ENCODE results near the gene PDE4B. TPM values are rescaled to one million over a fixed set of nuclear protein-coding genes. Genes with fewer than 3 reads are reported as not detected.

PDE4B gene
- total RNA-seq, 1 donor from 2014 or later: 12.0 TPM

DNA sequence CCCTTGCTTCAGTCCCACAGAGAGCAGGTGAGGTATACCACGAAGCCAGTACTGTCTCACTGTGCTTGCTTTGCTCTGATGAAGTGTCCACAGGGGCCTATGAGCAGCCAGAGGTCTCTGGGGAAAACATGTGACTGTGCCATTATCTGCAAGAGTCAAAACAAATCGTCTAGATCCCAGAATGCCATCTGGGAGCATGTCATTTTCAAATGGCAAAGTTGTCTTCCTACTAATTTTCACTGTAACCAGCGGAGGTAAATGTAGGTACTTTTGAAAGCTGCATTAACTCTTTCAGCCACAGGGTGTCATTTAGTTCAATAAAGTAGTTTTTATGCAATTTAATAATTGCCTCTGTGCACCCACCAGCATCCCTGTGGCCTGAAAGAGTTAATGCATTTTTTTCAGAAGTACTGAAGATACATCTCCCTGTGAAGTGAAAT, 567.6 kb downstream of the PDE4B start:
- ATAC-seq (peak; percentile 58), DNase-seq (ENCODE audit: missing footprints) (no peak)
- intact Hi-C loops (cut with DNase I): no loop called here

DNA sequence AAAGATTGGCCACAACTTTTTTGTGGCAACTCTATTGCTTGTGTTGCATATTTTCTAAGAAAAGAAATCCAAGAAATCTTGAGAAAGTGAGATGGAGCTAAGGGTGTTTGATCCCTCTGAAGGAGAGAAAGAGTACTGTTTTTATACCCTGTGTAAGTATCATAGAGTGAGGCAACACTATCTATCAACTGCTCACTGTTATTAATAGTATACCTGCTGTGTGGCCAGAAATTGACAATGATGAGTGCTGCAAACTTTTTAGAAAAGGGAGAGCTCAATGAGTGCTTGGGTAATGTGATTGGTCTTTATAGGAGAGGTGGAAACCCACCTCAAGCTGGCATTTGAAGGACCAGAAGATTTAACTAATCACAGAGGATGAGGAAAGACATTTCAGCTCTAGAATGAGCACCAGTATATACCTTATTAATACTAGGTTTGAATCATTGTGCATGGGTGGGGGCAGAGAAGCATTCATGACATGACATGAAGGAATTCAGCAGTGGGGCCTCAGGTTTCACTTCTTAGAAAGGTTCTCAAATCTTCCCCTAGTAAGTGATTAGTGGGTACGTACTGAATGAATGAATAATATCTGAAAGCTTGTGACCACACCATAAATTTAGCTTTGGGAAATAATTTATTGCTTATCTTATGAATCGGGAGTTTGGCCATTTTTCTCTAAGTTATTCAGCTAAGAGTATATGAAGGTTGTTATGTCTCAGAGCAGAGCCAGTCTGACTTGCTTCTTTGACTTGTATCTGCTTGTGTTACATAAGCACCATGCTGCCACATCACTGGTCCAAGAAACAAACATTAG, 572.1 kb downstream of the PDE4B start:
- no peak for ATAC-seq
- DNase-seq (ENCODE audit: missing footprints): no peak
- intact Hi-C loops (cut with DNase I): no loop called here

DNA sequence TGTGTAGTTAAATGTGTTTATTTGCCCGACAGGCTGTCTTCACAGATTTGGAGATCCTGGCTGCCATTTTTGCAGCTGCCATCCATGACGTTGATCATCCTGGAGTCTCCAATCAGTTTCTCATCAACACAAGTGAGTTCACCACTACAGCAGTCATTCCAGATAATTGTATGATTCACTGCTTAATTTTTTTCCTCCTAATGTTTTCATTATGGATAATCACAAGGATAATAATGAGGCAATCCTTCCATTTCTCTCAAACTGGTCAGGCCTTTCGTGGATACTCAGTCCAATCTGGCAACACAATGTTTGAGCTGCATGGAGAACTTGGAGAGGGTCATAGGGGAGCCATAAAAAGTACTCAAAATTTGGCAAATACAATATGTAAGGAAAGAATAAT, 572.9 kb downstream of the PDE4B start:
- intact Hi-C loops (cut with DNase I): no loop called here
- ATAC-seq (no peak), DNase-seq (ENCODE audit: missing footprints) (no peak)

DNA sequence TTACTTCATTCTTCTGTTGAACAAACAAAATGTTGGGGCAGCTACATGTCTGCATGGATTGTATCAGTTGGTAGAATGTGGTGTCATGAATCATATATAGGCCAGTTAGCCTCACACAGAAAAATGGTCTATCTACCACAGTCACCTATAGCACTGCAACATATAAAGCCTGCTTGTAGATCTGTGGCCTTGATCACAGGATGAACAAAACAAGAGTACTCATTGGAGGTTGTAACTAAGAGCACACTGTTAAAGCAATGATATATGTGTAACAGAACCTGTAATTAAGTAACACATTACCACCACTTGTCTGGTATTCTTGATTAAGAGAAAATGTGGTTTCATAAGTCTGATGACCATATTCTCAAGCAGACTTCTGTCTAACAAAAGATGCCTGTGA, 573.9 kb downstream of the PDE4B start:
- ATAC-seq (no peak), DNase-seq (ENCODE audit: missing footprints) (no peak)
- intact Hi-C loops (cut with DNase I): no loop called here

DNA sequence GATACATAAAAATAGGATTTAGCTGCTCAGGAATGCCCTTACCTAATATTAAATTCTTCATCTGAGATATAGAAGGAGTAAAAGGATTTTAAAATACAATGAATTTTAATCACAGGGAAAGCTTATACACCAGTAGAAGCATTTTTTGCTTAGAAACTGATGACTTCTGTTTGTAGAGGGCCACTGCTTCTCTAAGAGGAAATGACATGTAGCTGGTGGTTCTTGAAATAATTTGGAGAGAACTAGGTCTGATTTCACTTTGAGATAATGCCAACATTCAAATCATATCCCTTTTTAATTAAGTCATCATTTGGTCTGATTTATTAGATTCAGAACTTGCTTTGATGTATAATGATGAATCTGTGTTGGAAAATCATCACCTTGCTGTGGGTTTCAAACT, 574.7 kb downstream of the PDE4B start:
- intact Hi-C loops (cut with DNase I): no loop called here
- ATAC-seq: no peak
- no peak for DNase-seq (ENCODE audit: missing footprints)

DNA sequence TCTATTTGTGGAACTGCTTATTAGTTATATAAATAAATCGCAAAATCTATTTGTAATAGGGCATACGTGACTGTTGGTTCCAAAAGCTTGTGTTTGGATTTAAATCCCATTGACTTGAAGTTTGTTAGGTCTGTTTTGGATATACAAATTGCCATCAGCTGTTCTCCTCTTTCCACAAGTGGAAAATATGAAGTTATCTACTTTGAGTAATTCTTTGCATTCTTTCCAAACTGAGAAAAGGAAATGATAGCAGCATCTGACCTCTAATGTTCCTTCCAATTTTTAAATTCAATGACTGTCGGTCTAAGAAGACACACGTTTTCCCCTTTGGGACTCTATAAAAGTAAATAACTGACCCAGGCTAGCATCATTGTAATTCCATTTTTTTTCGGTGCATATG, 575.6 kb downstream of the PDE4B start:
- intact Hi-C loops (cut with DNase I): no loop called here
- DNase-seq (ENCODE audit: missing footprints) (no peak), ATAC-seq (no peak)

DNA sequence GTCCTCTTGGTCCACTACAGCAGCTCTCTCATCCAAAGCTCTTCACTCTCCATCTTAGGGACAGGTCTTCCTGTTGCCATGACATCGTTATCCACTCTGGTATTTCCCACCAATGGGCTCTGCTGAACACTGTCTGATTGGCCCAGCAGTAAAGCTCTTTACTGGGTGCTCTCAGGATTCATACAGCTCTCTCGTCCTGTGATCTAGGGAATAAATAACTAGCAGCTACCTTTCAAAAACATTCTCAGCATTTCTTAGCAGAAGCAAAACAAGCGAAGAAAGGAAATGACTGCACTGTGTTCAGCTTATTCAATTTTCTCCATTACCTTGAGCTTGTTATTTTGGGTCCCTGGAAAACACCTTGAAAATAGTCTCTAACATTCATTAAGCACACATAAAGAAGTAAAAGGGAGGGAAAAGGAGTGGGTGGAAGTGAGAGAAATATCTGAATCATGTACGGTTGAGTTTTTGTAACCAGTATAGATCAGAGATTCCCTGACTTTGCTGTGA, 577.8 kb downstream of the PDE4B start:
- no peak for ATAC-seq
- intact Hi-C loops (cut with DNase I): no loop called here

DNA sequence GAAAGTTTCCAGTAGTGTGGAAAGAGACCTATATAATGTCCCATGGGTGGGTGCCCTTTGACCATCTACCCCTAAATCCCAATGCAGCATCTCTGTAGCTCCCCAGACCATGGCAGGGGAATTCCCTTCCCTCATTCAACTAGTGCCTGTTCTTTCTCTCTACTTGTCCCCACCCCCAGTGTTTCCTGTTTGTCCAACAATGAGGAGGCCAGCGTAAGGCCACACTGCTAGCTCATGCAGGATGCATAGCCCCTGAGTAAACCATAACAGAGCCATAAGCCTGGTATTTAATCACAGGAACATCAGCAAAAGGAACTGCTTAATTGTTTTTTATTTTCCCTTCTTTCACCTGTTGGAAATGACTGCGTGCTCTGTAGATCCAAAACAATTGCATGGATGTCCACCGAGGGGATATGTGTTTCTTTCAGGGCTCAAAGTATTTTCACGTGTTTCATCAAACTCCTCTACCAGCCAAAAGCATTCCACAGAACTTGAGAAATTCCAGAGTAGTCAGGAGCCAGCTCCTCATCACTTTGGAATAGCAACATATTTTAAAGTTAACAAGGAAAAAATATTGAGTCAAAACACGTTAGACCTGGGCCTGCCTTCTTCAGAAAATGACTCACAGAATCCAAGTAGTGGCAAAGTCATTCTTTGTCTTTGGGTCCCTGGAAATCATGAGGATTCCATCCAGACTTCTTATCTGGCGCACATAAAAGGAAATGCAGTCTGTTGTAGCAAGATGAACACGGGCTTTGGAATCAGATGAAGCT, 578.7 kb downstream of the PDE4B start:
- intact Hi-C loops (cut with DNase I): no loop called here
- ATAC-seq (peak; percentile 45), DNase-seq (ENCODE audit: missing footprints) (no peak)

More for the DNA sequence above, 577.8 kb downstream of the PDE4B start:
- no peak for DNase-seq (ENCODE audit: missing footprints)

DNA sequence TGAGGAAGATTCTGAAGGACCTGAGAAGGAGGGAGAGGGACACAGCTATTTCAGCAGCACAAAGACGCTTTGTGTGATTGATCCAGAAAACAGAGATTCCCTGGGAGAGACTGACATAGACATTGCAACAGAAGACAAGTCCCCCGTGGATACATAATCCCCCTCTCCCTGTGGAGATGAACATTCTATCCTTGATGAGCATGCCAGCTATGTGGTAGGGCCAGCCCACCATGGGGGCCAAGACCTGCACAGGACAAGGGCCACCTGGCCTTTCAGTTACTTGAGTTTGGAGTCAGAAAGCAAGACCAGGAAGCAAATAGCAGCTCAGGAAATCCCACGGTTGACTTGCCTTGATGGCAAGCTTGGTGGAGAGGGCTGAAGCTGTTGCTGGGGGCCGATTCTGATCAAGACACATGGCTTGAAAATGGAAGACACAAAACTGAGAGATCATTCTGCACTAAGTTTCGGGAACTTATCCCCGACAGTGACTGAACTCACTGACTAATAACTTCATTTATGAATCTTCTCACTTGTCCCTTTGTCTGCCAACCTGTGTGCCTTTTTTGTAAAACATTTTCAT, 579.9 kb downstream of the PDE4B start:
- DNase-seq (ENCODE audit: missing footprints) (no peak), ATAC-seq (no peak)
- intact Hi-C loops (cut with DNase I): no loop called here

DNA sequence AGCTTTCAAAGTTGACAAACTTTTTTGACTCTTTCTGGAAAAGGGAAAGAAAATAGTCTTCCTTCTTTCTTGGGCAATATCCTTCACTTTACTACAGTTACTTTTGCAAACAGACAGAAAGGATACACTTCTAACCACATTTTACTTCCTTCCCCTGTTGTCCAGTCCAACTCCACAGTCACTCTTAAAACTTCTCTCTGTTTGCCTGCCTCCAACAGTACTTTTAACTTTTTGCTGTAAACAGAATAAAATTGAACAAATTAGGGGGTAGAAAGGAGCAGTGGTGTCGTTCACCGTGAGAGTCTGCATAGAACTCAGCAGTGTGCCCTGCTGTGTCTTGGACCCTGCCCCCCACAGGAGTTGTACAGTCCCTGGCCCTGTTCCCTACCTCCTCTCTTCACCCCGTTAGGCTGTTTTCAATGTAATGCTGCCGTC, 580.5 kb downstream of the PDE4B start:
- DNase-seq (ENCODE audit: missing footprints) (no peak), ATAC-seq (no peak)
- intact Hi-C loops (cut with DNase I): no loop called here

DNA sequence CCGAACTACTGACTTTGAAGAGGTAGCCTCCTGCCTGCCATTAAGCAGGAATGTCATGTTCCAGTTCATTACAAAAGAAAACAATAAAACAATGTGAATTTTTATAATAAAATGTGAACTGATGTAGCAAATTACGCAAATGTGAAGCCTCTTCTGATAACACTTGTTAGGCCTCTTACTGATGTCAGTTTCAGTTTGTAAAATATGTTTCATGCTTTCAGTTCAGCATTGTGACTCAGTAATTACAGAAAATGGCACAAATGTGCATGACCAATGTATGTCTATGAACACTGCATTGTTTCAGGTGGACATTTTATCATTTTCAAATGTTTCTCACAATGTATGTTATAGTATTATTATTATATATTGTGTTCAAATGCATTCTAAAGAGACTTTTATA, 581.5 kb downstream of the PDE4B start:
- no peak for ATAC-seq
- intact Hi-C loops (cut with DNase I): no loop called here
- no peak for DNase-seq (ENCODE audit: missing footprints)

DNA sequence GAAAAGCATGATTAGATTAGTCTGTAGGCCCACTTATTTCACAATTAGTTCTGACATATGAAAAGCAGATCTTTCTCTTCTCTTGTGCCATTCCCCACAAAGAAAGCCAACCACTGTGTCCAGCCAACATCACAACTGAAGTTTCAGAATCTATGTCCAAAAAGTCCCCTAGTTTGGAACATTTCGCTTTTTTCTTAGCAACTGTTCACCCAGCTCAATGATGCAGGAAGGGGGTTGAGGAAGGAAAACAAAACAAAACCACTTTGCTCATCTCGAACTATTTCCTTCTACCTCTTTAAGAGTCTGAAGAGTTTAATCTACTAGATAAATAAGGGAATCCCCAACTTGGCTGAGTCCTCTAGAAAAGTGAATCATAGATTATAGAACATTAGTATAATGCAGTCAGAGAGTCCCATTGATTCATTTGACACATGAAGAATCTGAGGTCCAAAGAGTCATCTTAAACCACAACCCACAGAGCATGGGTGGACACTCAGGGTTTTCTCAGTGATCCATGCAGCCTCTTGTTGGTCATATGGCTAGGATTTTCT, 581.9 kb downstream of the PDE4B start:
- DNase-seq (ENCODE audit: missing footprints) (no peak), ATAC-seq (peak; percentile 47)
- intact Hi-C loops (cut with DNase I): no loop called here

DNA sequence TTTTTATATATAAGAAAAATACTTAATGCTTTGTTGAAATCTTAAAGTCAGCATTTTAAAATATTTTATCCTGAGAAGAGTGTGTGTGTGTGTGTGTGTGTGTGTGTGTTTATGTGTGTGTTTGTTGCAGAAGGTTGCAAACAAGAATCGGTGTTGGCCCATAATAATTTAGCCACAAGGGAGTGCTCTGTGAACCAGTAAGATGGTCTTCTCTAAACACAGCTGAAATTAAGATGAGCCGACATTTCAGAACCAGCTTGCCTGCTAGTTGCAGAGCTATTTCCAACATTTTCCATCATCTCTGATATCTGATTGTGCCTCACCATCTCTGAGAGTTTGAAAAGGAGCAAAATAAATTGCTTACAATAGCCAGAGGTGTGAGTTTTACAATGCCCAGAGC, 582.4 kb downstream of the PDE4B start:
- ATAC-seq (no peak), DNase-seq (ENCODE audit: missing footprints) (no peak)
- intact Hi-C loops (cut with DNase I): no loop called here

DNA sequence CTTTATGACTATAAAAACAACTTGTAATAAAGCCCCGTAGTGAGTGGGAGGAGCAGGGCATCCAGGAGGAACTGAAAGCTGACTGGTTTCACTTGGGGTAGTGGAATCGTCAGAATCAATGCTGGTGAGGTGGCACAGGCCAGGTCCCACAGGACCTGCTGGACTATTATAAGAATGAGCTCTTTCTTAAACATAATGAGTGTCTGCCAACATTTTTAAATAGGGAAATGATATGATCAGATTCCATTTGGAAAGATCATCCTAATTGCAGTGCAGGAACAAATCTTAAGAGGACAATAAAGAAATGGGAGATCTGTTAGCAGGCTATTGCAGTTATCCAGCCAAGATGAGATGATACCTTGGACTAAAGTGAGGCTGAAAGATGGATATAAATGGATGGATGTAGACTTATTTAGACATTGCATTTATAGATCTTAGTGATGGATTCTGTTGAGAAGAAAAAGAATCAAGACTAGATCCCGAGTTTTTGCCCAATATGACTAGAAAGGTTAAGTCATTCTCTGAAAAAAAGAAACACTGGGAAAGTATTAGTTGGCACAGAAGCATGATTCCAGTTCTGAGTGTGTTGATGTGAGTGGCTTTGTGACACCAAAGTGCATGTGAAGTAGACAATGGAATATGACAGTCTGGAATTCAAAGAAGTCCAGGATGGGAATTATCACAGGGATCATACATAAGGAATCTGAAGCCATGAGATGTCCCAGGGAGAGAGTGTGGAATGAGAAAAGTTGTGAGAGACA, 587.9 kb downstream of the PDE4B start:
- DNase-seq (ENCODE audit: missing footprints): peak; percentile 68
- intact Hi-C loops (cut with DNase I): no loop called here
- no peak for ATAC-seq

DNA sequence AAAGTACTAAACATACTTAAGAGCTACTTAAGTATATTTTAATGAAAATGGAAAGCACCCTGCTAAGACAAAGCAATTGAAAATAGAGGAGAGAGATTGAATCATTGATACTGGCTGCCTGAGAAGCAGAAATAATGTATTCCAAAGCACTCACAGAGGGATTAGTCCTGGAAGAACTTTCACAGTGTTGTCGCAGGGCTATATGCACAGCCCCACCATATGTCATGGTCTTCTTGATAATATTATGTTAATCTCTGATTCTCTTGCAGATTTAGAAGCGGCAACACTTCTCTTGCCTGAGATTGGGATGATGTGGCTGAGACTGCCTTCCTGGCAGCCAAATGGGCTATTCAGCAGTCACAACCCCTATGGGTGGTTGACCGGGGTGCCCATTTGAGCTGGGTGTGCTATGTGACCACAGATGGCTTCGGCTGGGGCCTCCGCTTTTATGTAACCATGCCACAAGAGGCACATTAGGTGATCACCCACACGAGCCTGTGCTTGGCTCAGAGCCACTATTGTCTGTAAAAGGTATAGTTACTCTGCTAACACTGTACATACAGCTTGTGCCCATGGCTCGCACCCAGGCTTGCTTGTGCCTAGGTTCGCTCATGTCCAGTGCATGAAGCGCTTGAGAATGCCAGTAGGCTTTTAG, 589.1 kb downstream of the PDE4B start:
- intact Hi-C loops (cut with DNase I): no loop called here
- ATAC-seq: no peak
- no peak for DNase-seq (ENCODE audit: missing footprints)

DNA sequence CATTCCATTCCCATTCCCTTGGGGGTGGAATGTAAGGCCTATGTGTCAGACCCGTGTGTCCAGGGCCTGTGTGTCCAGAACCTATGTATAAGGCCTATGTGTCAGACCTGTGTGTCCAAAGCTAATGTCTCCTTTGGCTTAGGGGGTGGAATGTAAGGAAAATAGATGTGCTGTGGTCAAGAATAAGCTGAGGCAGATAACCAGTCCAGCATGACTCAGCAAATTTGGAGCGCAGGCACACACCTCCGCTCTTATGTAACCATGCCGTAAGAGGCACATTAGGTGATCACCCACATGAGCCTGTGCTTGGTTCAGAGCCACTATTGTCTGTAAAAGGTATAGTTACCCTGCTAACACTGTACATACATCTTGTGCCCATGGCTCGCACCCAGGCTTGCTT, 590.5 kb downstream of the PDE4B start:
- ATAC-seq (no peak), DNase-seq (ENCODE audit: missing footprints) (no peak)
- intact Hi-C loops (cut with DNase I): no loop called here

DNA sequence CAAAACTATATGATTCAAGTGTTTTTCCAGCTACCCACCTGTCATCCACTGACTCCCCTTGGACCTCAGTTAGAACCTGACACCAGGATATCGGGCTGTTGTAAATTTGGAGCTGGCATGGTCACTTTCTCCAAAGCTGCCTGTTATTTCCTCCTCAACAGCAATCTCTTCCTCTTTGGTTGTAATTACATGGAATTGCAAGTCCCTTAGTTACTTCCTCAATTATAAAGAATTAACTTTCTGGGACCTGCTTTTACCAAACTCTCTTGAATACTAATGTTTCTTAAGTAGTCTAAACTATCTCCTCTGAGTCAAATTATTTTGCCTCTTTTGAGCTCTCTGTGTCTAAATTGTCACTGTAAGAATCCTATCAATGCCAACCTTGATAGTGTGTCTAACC, 590.9 kb downstream of the PDE4B start:
- ATAC-seq (no peak), DNase-seq (ENCODE audit: missing footprints) (no peak)
- intact Hi-C loops (cut with DNase I): no loop called here

DNA sequence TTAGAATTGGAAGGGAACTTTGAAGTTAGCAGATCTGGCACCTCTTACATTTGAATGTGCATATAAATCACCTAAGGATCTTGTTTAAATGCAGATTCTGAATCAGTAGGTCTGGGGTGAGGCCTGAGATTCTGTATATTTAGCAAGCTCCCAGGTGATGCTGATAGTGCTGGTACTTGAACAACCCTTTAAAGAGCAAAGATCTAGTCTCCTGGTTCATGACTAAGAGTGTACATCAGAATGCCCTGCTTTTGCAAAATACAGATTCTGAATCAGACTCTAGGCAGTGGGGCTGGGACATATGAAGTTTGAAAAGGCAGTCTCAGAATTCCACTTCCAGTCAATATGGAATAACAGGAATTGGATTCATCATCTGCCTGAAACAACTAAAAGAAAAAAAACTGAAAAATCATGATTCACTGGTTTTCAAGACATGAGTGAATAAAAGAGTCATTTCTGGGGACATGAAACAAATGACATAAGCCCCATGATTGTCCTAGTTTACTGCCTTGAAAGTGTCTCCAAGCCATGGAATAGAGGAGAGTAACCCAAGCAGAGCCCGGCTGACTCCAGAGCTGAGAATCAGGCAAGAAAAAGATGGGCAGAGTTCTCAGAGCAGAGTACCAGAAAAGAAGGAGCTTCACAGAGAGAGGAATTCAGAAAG, 591.7 kb downstream of the PDE4B start:
- intact Hi-C loops (cut with DNase I): no loop called here
- ATAC-seq: no peak
- DNase-seq (ENCODE audit: missing footprints): no peak

Data from Right ventricle myocardium inferior (tissue), 1 donor.